HFFc6 (cell line): ENCODE results near the gene CCDC192. TPM values are rescaled to one million over a fixed set of nuclear protein-coding genes. Genes with fewer than 3 reads are reported as not detected.

ENCODE experiments used
- DNase-seq: peaks from one replicate; pipeline ENCODE4 v3.0.0-alpha.2; 2018
- H3K27ac Mint-ChIP-seq: 2 replicates; pipeline ENCODE4 v1.8.0; 2020; ENCODE audit warnings: mild to moderate bottlenecking, mixed read lengths
- H3K27me3 Mint-ChIP-seq: 2 replicates; pipeline ENCODE4 v1.8.0; 2021; ENCODE audit warnings: mild to moderate bottlenecking, moderate library complexity, mixed read lengths; ENCODE audit not compliant: insufficient read depth
- H3K36me3 Mint-ChIP-seq: 2 replicates; pipeline ENCODE4 v1.8.0; 2021; ENCODE audit warnings: low read depth, mixed read lengths
- H3K4me1 Mint-ChIP-seq: 2 replicates; pipeline ENCODE4 v1.8.0; 2020; ENCODE audit warnings: low read depth, mixed read lengths
- H3K4me3 Mint-ChIP-seq: 2 replicates; pipeline ENCODE4 v1.8.0; 2020; ENCODE audit warnings: mild to moderate bottlenecking, moderate library complexity, mixed read lengths
- H3K9me3 Mint-ChIP-seq: 2 replicates; pipeline ENCODE4 v1.8.0; 2020; ENCODE audit warnings: mild to moderate bottlenecking, mixed read lengths
- CTCF ChIP-seq: fragments of 200-600 bp; sonication (generic); IDR thresholded peaks from 2 replicates; pipeline ENCODE4 v1.5.0; 2021; ENCODE audit warnings: antibody characterized with exemption, mild to moderate bottlenecking
- total RNA-seq, 6 experiments: library from RNA; stranded (reverse); fragmentation: NEBNext Ultra II Directional; extraction: Animal tissue kit (Norgen Biotek cat#: 25700); gene quantifications; 2 replicates in 1 of 6; 3 replicates in 5 of 6; pipeline ENCODE4 v1.2.3, GENCODE V29; 2021

CCDC192 gene
- total RNA-seq, 6 experiments from 2014 or later, result not detected

- Mint-ChIP-seq H3K27ac (no peak overlapping the region), H3K9me3 (no peaks in the 10 kb centered on the region), H3K36me3 (0 out of 2 replicates have a peak, but pooled peaks cover 7% of the 10 kb centered on the region), H3K4me1 (peaks cover 31% of the 10 kb centered on the region), H3K27me3 (no peaks in the 10 kb centered on the region), H3K4me3 (no peak overlapping the region)
- DNase-seq, result no peak
- TF ChIP-seq CTCF, result no peak
Observed at GRCh38 chr5:127944125-127944524, 240.9 kb downstream of the CCDC192 start.

GRCh38 chr5:127947941-127948340 lies 244.8 kb downstream of the CCDC192 start:
- no peak for DNase-seq
- Mint-ChIP-seq H3K4me1 (peaks cover 9% of the 10 kb centered on the region), H3K27me3 (no peaks in the 10 kb centered on the region; the same call in 1 of the 2 replicates), H3K9me3 (no peaks in the 10 kb centered on the region), H3K4me3 (no peak overlapping the region), H3K36me3 (0 out of 2 replicates have a peak, but pooled peaks cover 7% of the 10 kb centered on the region), H3K27ac (no peak overlapping the region)
- TF ChIP-seq CTCF, result no peak

GRCh38 chr5:127950707-127951391 lies 247.7 kb downstream of the CCDC192 start:
- Mint-ChIP-seq H3K36me3 (peaks cover 7% of the 10 kb centered on the region; the same call in 1 of the 2 replicates), H3K4me1 (no peaks in the 10 kb centered on the region), H3K27ac (no peak overlapping the region), H3K4me3 (no peak overlapping the region), H3K27me3 (no peaks in the 10 kb centered on the region; the same call in 1 of the 2 replicates), H3K9me3 (no peaks in the 10 kb centered on the region)
- no peak for TF ChIP-seq CTCF
- peak; percentile 9 for DNase-seq

GRCh38 chr5:127951791-127952190 lies 248.6 kb downstream of the CCDC192 start:
- Mint-ChIP-seq H3K9me3 (no peaks in the 10 kb centered on the region), H3K27me3 (no peaks in the 10 kb centered on the region; the same call in 1 of the 2 replicates), H3K4me3 (no peak overlapping the region), H3K36me3 (peaks cover 7% of the 10 kb centered on the region; the same call in 1 of the 2 replicates), H3K27ac (no peak overlapping the region), H3K4me1 (peaks cover under 1% of the 10 kb centered on the region)
- no peak for TF ChIP-seq CTCF
- no peak for DNase-seq

GRCh38 chr5:127957183-127957582 lies 254.0 kb downstream of the CCDC192 start:
- TF ChIP-seq CTCF, result no peak
- peak overlapping the region; percentile 4; the same call in 1 of the 2 replicates for H3K27ac Mint-ChIP-seq
- no peaks in the 10 kb centered on the region for H3K9me3 Mint-ChIP-seq
- H3K4me1 Mint-ChIP-seq, result peaks cover 37% of the 10 kb centered on the region
- no peak overlapping the region for H3K4me3 Mint-ChIP-seq
- DNase-seq, result peak; percentile 67
- H3K27me3 Mint-ChIP-seq, result no peaks in the 10 kb centered on the region
- H3K36me3 Mint-ChIP-seq, result peaks cover 7% of the 10 kb centered on the region; the same call in 1 of the 2 replicates
